ENCODE measurements around the gene KIAA1328.
"Not testable (repeated sequence)": the region's sequence is repeated elsewhere in the genome, so short reads cannot be mapped to it uniquely, and the experiment has no call there.

Gene KIAA1328

GRCh38 chr18:36873826-36874225 lies 44.9 kb downstream of the KIAA1328 start:
- H3K9me3 ChIP-seq; H3K4me3 ChIP-seq; H3K27me3 ChIP-seq (ENCODE audit: low read depth); in situ Hi-C loops (cut with MboI; ENCODE audit: low sequenced_read_pairs); H3K4me1 ChIP-seq; H3K36me3 ChIP-seq (replicated peaks); DNase-seq (ENCODE audit: low spot score in 2 of 2): not testable (repeated sequence)

DNA sequence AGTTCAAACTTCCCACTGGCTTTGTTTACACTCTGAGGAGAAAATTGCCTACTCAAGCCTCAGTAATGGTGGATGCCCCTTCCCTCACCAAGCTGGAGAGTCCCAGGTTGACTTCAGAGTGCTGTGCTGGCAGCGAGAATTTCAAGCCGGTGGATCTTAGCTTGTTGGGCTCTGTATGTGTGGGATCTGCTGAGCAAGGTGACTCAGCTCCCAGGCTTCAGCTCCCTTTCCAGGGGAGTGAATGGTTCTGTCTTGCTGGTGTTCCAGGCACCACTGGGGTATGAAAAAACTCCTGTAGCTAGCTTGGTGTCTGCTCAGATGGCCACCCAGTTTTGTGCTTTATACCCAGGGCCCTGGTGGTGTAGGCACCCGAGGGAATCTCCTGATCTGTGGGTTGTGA lies 50.9 kb downstream of the KIAA1328 start:
- H3K4me3 ChIP-seq; DNase-seq (ENCODE audit: low spot score in 2 of 2); in situ Hi-C loops (cut with MboI; ENCODE audit: low sequenced_read_pairs); H3K36me3 ChIP-seq (replicated peaks); H3K4me1 ChIP-seq; H3K27me3 ChIP-seq (ENCODE audit: low read depth); H3K9me3 ChIP-seq: not testable (repeated sequence)

DNA sequence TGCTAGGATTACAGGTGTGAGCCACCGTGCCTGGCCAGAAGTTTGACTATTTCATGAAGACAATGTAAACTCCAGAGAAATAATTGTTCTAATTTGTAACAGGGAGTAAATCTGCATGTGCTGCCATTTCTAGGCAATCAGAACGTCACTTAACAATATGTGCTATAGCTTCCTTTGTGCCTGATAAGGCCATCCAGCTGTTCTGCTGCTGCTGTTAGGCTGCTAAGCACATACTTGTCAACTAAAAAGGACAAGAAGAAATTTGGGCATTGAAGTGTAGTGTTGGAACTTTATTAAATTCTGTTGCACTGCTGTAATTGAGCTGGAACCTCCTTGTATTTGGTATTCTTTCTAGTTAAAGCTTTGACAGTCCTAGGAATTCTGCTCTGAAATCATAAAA lies 57.1 kb downstream of the KIAA1328 start:
- no peaks in the 10 kb centered on the region for H3K36me3 ChIP-seq (replicated peaks)
- in situ Hi-C loops (cut with MboI; ENCODE audit: low sequenced_read_pairs): no loop called here
- no peak overlapping the region for H3K4me3 ChIP-seq
- H3K27me3 ChIP-seq (ENCODE audit: low read depth): no peaks in the 10 kb centered on the region
- H3K9me3 ChIP-seq: no peaks in the 10 kb centered on the region
- H3K4me1 ChIP-seq: peaks cover 25% of the 10 kb centered on the region
- DNase-seq (ENCODE audit: low spot score in 2 of 2): no peak

DNA sequence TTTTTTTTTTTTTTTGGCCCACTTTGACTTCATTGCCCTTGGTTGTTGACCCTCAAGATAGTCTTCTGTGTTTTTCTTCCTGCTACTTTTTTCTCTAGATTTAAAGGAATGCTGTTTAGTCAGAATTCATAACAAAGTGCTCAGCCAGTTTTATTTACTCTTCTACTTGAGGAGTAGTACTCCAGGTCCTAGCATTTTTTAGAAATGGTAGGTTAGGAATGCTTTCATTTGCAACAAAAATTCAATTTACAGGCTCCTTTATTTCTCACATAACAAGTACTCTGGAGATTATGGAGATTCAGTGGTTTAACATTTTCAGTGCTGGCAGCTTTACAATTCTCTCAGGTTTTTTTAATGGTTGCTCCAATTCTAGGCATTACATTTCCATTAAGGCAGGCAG lies 58.2 kb downstream of the KIAA1328 start:
- H3K4me3 ChIP-seq: no peak overlapping the region
- in situ Hi-C loops (cut with MboI; ENCODE audit: low sequenced_read_pairs): no loop called here
- no peaks in the 10 kb centered on the region for H3K27me3 ChIP-seq (ENCODE audit: low read depth)
- peaks cover 25% of the 10 kb centered on the region for H3K4me1 ChIP-seq
- no peaks in the 10 kb centered on the region for H3K36me3 ChIP-seq (replicated peaks)
- H3K9me3 ChIP-seq: no peaks in the 10 kb centered on the region
- DNase-seq (ENCODE audit: low spot score in 2 of 2): peak; percentile 15 to 89

- H3K9me3 ChIP-seq: no peaks in the 10 kb centered on the region
- H3K36me3 ChIP-seq (replicated peaks): no peaks in the 10 kb centered on the region
- in situ Hi-C loops (cut with MboI; ENCODE audit: low sequenced_read_pairs): no loop called here
These were observed 58.9 kb downstream of the KIAA1328 start for GRCh38 chr18:36887864-36888263.

DNA sequence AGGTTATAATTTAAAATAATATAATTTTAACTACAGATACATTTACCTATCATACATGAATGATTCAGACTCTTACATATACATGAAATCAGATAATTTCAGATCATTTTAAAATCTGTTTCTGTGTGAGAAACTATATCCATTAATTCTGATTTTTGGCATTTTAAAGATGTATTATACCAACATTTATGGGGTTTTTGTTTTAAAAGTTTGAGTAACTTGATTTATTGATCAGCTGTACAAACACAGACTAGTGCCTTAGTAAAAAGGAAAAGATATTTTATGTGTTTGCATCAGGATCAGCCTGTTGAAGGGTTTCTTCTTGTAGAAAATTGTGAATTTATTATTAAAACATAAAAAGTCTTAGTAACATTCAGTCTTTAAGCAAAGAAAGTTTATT lies 59.9 kb downstream of the KIAA1328 start:
- Histone ChIP-seq H3K36me3 (replicated peaks) (no peaks in the 10 kb centered on the region), H3K9me3 (no peaks in the 10 kb centered on the region), H3K4me3 (no peak overlapping the region), H3K27me3 (ENCODE audit: low read depth) (no peaks in the 10 kb centered on the region), H3K4me1 (peaks cover 25% of the 10 kb centered on the region)
- in situ Hi-C loops (cut with MboI; ENCODE audit: low sequenced_read_pairs): no loop called here
- DNase-seq (ENCODE audit: low spot score in 2 of 2): no peak

More at GRCh38 chr18:36887864-36888263, 58.9 kb downstream of the KIAA1328 start:
- Histone ChIP-seq H3K27me3 (ENCODE audit: low read depth) (no peaks in the 10 kb centered on the region), H3K4me3 (no peak overlapping the region), H3K4me1 (peaks cover 25% of the 10 kb centered on the region)
- DNase-seq (ENCODE audit: low spot score in 2 of 2): no peak

- DNase-seq (ENCODE audit: low spot score in 2 of 2): peak in 1 of 2 experiments; percentile 23
- no peaks in the 10 kb centered on the region for H3K9me3 ChIP-seq
- no peaks in the 10 kb centered on the region for H3K27me3 ChIP-seq (ENCODE audit: low read depth)
- no peaks in the 10 kb centered on the region for H3K36me3 ChIP-seq (replicated peaks)
- H3K4me1 ChIP-seq: peaks cover 25% of the 10 kb centered on the region
- in situ Hi-C loops (cut with MboI; ENCODE audit: low sequenced_read_pairs): no loop called here
- no peak overlapping the region for H3K4me3 ChIP-seq
These were observed 60.4 kb downstream of the KIAA1328 start for GRCh38 chr18:36889321-36889720.

GRCh38 chr18:36889742-36890141 lies 60.8 kb downstream of the KIAA1328 start:
- Histone ChIP-seq H3K9me3 (no peaks in the 10 kb centered on the region), H3K27me3 (ENCODE audit: low read depth) (no peaks in the 10 kb centered on the region), H3K4me3 (no peak overlapping the region), H3K4me1 (peaks cover 25% of the 10 kb centered on the region), H3K36me3 (replicated peaks) (no peaks in the 10 kb centered on the region)
- in situ Hi-C loops (cut with MboI; ENCODE audit: low sequenced_read_pairs): no loop called here
- no peak for DNase-seq (ENCODE audit: low spot score in 2 of 2)

DNA sequence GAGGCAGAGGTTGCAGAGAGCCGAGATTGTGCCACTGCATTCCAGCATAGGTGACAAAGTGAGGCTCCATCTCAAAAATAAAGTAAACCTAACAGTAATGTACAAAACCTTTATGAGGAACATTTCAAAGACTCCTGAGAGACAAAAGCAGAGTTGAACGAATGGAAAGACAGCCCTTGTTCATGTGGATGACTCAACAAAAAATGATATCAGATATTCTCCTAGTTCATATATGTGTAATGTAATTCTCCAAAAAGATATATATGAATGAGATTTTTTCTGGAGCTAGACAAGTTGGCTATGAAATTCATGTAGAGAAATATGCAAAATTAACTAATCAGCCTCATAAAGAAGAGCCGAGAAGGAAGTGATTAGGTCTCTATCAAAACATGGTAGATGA lies 61.7 kb downstream of the KIAA1328 start:
- in situ Hi-C loops (cut with MboI; ENCODE audit: low sequenced_read_pairs): no loop called here
- Histone ChIP-seq H3K27me3 (ENCODE audit: low read depth) (no peaks in the 10 kb centered on the region), H3K36me3 (replicated peaks) (no peaks in the 10 kb centered on the region), H3K4me3 (no peak overlapping the region), H3K9me3 (no peaks in the 10 kb centered on the region), H3K4me1 (peaks cover 25% of the 10 kb centered on the region)
- no peak for DNase-seq (ENCODE audit: low spot score in 2 of 2)

DNA sequence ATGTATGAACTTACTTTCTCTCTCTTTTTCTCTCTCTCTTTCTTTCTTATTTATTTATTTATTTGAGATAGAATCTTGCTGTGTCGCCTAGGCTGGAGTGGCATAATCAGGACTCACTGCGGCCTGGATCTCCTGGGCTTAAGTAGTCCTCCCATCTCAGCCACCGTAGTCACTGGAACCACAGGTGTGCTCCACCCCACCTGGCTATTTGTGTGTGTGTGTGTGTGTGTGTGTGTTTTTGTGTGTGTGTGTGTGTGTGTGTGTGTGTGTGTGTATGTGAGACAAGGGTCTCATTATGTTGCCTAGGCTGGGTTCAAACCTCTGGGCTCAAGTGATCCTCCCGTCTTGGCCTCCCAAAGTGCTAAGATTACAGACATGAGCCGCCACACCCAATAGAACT lies 64.3 kb downstream of the KIAA1328 start:
- in situ Hi-C loops (cut with MboI; ENCODE audit: low sequenced_read_pairs): no loop called here
- H3K4me3 ChIP-seq: no peak overlapping the region
- peaks cover 8% of the 10 kb centered on the region for H3K4me1 ChIP-seq
- no peaks in the 10 kb centered on the region for H3K36me3 ChIP-seq (replicated peaks)
- no peaks in the 10 kb centered on the region for H3K27me3 ChIP-seq (ENCODE audit: low read depth)
- DNase-seq (ENCODE audit: low spot score in 2 of 2): no peak
- no peaks in the 10 kb centered on the region for H3K9me3 ChIP-seq

- in situ Hi-C loops (cut with MboI; ENCODE audit: low sequenced_read_pairs): no loop called here
- Histone ChIP-seq H3K36me3 (replicated peaks) (no peaks in the 10 kb centered on the region), H3K27me3 (ENCODE audit: low read depth) (no peaks in the 10 kb centered on the region)
These were observed 66.7 kb downstream of the KIAA1328 start for GRCh38 chr18:36895606-36896005.

GRCh38 chr18:36897253-36897652 lies 68.3 kb downstream of the KIAA1328 start:
- in situ Hi-C loops (cut with MboI; ENCODE audit: low sequenced_read_pairs): no loop called here

More at GRCh38 chr18:36895606-36896005, 66.7 kb downstream of the KIAA1328 start:
- no peaks in the 10 kb centered on the region for H3K4me1 ChIP-seq
- H3K4me3 ChIP-seq: no peak overlapping the region
- H3K9me3 ChIP-seq: no peaks in the 10 kb centered on the region
- no peak for DNase-seq (ENCODE audit: low spot score in 2 of 2)

DNA sequence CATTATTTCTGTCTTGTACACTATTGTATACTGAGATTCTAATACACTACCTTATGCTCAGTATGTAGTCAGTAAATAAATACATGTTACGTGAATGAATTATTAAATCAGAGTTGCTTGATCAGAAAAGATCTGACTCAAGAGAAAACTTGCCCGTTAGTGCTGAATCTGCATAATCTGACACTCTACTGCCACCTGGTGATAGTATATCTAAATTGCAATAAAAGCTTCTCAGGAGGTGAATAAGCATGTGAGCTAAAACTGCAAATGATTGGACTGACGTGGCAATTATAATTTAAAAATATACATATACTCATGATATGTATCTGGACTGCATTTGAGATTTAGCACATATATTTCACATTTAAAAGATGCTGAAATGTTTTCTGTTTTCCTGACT lies 70.4 kb downstream of the KIAA1328 start:
- DNase-seq (ENCODE audit: low spot score in 2 of 2): peak in 1 of 2 experiments; percentile 24
- in situ Hi-C loops (cut with MboI; ENCODE audit: low sequenced_read_pairs): no loop called here

More at GRCh38 chr18:36897253-36897652, 68.3 kb downstream of the KIAA1328 start:
- H3K36me3 ChIP-seq (replicated peaks): no peaks in the 10 kb centered on the region
- no peaks in the 10 kb centered on the region for H3K4me1 ChIP-seq
- H3K9me3 ChIP-seq: no peaks in the 10 kb centered on the region
- no peak for DNase-seq (ENCODE audit: low spot score in 2 of 2)
- no peak overlapping the region for H3K4me3 ChIP-seq
- no peaks in the 10 kb centered on the region for H3K27me3 ChIP-seq (ENCODE audit: low read depth)

DNA sequence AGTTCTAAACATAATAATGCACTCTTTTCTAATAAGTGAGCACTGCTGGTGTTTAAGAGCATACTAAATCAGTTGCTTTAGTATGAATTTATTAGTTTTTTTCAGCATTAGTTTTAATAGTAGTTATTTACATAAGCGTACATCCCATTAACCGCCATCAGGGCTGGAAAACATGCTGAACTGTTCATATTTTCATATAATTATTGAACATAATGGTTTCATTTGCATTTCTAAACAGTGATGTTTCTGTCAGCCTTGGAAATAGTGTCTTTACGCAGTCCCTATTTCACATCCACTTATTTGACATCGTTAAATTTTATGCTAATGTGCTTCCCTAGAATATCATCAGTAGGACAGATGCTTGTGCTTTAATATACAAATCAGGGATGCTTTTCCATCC lies 71.5 kb downstream of the KIAA1328 start:
- no peak overlapping the region for H3K4me3 ChIP-seq
- H3K4me1 ChIP-seq: no peaks in the 10 kb centered on the region
- H3K27me3 ChIP-seq (ENCODE audit: low read depth): no peaks in the 10 kb centered on the region
- in situ Hi-C loops (cut with MboI; ENCODE audit: low sequenced_read_pairs): no loop called here
- H3K9me3 ChIP-seq: no peaks in the 10 kb centered on the region
- DNase-seq (ENCODE audit: low spot score in 2 of 2): no peak
- no peaks in the 10 kb centered on the region for H3K36me3 ChIP-seq (replicated peaks)

More for the DNA sequence above, 70.4 kb downstream of the KIAA1328 start:
- no peaks in the 10 kb centered on the region for H3K4me1 ChIP-seq
- no peak overlapping the region for H3K4me3 ChIP-seq
- no peaks in the 10 kb centered on the region for H3K36me3 ChIP-seq (replicated peaks)
- H3K27me3 ChIP-seq (ENCODE audit: low read depth): no peaks in the 10 kb centered on the region
- H3K9me3 ChIP-seq: no peaks in the 10 kb centered on the region

DNA sequence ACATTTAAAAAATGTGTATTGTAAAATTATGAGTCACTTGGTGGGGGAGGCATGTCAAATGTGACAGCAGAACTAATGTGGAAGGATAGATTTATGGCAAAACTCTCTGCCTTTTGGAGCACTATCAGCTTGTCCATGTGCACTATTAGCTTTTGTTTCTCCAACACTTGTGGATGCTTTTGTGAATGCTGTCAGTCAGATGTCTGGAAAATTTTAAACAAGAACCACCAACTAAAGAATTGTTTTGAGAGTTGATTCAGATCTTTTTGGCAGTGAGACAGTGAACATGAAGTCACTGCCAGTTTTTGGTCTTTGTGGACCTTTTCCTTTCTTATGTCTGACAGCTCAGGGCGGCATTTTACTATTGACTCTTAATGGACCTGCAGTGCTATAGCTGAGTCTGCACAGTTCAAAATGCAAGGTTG lies 72.4 kb downstream of the KIAA1328 start:
- H3K36me3 ChIP-seq (replicated peaks): no peaks in the 10 kb centered on the region
- no peak for DNase-seq (ENCODE audit: low spot score in 2 of 2)
- no peaks in the 10 kb centered on the region for H3K4me1 ChIP-seq
- H3K27me3 ChIP-seq (ENCODE audit: low read depth): no peaks in the 10 kb centered on the region
- in situ Hi-C loops (cut with MboI; ENCODE audit: low sequenced_read_pairs): no loop called here
- H3K9me3 ChIP-seq: no peaks in the 10 kb centered on the region
- no peak overlapping the region for H3K4me3 ChIP-seq

Measured in HAP-1 (cell line).